ENCODE data around the gene CEL.
"Not testable (repeated sequence)": the region's sequence is repeated elsewhere in the genome, so short reads cannot be mapped to it uniquely, and the experiment has no call there.

Gene CEL

DNA sequence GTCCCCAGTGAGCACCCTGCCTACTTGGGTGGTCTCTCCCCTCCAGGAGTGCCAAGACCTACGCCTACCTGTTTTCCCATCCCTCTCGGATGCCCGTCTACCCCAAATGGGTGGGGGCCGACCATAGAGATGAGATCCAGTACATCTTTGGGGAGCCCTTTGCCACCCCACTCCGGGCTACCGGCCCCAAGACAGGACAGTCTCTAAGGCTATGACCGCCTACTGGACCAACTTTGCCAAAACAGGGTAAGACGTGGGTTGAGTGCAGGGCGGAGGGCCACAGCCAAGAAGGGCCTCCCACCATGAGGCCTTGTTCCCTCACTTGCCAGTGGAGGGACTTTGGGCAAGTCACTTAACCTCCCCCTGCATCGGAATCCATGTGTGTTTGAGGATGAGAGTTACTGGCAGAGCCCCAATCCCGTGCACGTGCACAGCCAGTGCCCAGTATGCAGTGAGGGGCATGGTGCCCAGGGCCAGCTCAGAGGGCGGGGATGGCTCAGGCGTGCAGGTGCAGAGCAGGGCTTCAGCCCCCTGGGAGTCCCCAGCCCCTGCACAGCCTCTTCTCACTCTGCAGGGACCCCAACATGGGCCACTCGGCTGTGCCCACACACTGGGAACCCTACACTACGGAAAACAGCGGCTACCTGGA lies 24.6 kb downstream of the CEL start:
- DNase-seq (ENCODE audit: low spot score): not testable (repeated sequence)

DNA sequence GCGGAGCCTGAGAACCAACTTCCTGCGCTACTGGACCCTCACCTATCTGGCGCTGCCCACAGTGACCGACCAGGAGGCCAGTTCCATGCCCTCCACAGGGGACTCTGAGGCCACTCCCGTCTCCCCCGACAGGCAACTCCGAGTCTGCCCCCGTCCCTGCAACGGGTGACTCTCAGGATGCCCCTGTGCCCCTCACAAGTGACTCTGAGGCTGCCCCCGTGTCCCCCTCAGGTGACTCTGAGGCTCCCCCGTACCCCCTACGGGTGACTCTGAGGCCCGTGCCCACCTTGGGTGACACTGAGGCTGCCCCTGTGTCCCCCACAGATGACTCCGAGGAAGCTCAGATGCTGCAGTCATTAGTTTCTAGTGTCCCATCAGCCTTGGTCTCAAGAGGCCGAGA lies 25.1 kb downstream of the CEL start:
- no peak for DNase-seq (ENCODE audit: low spot score)

- no peak for DNase-seq (ENCODE audit: low spot score)
Observed at GRCh38 chr9:133087429-133088145, 25.8 kb downstream of the CEL start.

- DNase-seq (ENCODE audit: low spot score): no peak
Observed at GRCh38 chr9:133088146-133088750, 26.5 kb downstream of the CEL start.

DNA sequence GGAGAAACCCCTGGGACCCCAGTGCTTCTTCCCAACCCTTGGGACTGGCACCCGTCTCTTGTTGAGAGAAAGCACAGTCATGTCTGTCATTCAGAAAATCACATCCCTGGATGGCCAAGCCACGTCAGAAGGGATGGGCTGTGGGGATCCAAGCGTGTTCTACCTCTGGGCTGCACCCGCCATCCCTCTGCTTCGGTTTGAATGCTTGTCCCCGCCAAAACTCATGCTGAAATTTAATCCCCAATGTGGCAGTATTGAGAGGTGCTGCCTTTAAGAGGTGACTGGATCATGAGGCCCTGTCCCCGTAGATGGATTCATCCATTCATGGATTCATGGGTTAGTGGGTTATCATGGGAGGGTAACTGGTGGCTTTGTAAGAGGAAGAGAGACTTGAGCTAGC lies 27.0 kb downstream of the CEL start:
- no peak for DNase-seq (ENCODE audit: low spot score)

DNA sequence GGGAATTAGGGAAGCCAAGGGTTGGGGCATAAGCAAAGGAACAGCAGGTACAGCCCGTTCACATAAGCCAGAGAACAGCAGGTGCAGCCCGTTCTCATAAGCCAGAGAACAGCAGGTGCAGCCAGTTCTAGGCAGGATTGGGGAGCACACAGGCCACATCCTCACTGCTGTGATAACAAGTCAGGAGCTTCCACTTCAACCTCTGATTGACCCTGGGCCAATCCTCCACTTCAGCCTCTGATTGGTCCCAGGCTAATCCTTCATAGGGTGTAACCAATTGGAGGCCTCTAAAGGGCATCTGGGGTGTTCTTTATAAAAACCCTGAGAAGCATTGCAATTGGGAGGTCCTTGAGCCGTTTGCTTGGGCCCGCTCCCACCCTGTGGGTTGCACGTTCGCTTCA lies 27.5 kb downstream of the CEL start:
- no peak for DNase-seq (ENCODE audit: low spot score)

DNA sequence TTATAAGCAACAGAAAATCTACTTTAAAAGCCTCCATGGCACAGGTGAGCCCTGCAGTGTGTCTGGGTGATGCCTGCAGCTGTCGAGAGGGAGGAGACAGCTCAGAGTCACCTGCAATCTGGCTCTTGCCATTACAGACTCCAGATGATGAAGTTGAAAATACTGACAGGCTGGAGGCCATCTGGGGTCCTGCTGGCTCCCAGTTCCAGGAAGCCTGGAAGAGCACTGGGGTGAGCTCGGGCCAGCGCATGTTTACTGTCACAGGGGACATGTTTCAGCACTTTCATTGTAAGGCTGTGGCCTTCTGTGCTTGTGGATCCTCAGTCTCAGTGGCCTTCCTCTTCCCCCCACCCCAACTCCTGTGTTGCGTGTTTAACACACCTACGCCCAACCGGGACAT lies 28.4 kb downstream of the CEL start:
- DNase-seq (ENCODE audit: low spot score): no peak

GRCh38 chr9:133090752-133091385 lies 29.1 kb downstream of the CEL start:
- no peak for DNase-seq (ENCODE audit: low spot score)

- DNase-seq (ENCODE audit: low spot score): not testable (repeated sequence)
Observed at GRCh38 chr9:133094351-133094750, 32.6 kb downstream of the CEL start.

GRCh38 chr9:133094842-133095393 lies 33.1 kb downstream of the CEL start:
- DNase-seq (ENCODE audit: low spot score): no peak

GRCh38 chr9:133098104-133098754 lies 36.4 kb downstream of the CEL start:
- DNase-seq (ENCODE audit: low spot score): no peak

- DNase-seq (ENCODE audit: low spot score): no peak
Observed at GRCh38 chr9:133098871-133099270, 37.1 kb downstream of the CEL start.

DNA sequence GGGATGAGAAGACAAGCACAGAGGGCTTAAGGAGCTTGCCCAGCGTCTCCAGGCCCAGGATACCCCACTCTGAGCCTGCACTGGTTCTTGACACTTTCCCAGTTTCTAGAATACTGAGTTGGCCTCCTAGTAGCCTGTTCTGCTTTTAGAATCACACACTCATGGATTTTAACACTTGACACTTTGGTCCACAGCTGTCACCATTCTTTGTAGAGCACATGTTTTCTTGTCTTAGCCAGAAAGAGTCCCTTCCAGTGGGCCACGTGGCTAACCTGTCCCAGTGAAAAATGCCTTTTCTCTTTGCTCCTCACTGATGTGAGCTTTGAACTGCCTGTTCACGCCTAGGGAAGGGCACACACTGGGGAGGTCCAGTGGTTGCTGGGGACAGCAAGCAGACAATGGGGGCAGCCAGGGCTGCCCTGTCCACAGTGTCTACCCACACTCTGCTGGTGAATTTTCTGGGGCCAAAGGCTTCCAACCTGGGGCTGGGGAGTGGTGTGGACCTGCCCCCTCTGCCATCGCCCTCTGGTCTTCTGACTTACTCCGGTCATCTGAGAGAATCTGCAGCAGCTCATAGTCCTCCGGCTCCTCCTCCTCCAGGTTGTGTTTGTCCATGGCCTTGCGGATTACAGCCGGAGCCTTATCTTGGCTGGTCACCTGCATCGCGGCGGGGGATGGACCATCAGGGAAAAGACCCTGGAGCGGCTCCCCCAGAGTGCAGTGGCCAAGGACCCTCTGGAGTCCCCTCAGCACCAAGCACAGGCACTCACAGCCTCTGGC lies 38.1 kb downstream of the CEL start:
- no peak for DNase-seq (ENCODE audit: low spot score)

GRCh38 chr9:133100506-133101355 lies 39.0 kb downstream of the CEL start:
- DNase-seq (ENCODE audit: low spot score): no peak

GRCh38 chr9:133101356-133102189 lies 39.8 kb downstream of the CEL start:
- DNase-seq (ENCODE audit: low spot score): no peak

GRCh38 chr9:133102190-133103021 lies 40.6 kb downstream of the CEL start:
- no peak for DNase-seq (ENCODE audit: low spot score)

- DNase-seq (ENCODE audit: low spot score): peak; percentile 79
Observed at GRCh38 chr9:133103183-133103986, 41.6 kb downstream of the CEL start.
